GM12878 (cell line): ENCODE data around the gene FAM20B.

Experiments used
- BRCA1 ChIP-seq: IDR thresholded peaks from 2 replicates; pipeline ENCODE4 v1.6.1; 2011; ENCODE audit warnings: low read depth, low read length, improper control_type of control experiment
- CREM ChIP-seq: IDR thresholded peaks from 2 replicates; pipeline ENCODE4 v1.6.1; 2014; ENCODE audit warnings: antibody characterized with exemption, low read depth
- HDAC2 ChIP-seq: fragments of 200-600 bp; sonication (generic); IDR thresholded peaks from 2 replicates; pipeline ENCODE4 v1.6.1; 2017
- JUNB ChIP-seq: IDR thresholded peaks from 2 replicates; pipeline ENCODE4 v1.6.1; 2016; ENCODE audit warnings: antibody characterized with exemption, mild to moderate bottlenecking
- MTA2 ChIP-seq: fragments of 450-650 bp; IDR thresholded peaks from 2 replicates; pipeline ENCODE4 v1.6.1; 2016; ENCODE audit warnings: low read depth, mild to moderate bottlenecking, moderate library complexity
- MXI1 ChIP-seq: fragments of 150-350 bp; IDR thresholded peaks from 2 replicates; pipeline ENCODE4 v1.6.1; 2011; ENCODE audit warnings: low read depth, mild to moderate bottlenecking, inconsistent platforms, low read length, improper control_type of control experiment
- NR2C2 ChIP-seq: IDR thresholded peaks from 2 replicates; pipeline ENCODE4 v1.6.1; 2011; ENCODE audit warnings: borderline replicate concordance, low read depth; ENCODE audit not compliant: control insufficient read depth, insufficient read length
- POLR2AphosphoS5 ChIP-seq: IDR thresholded peaks from 2 replicates; pipeline ENCODE4 v1.6.1; 2011; ENCODE audit warnings: mild to moderate bottlenecking, low read length, inconsistent platforms
- TARDBP ChIP-seq: IDR thresholded peaks from 2 replicates; pipeline ENCODE4 v1.6.1; 2016; ENCODE audit warnings: borderline replicate concordance
- ZNF274 ChIP-seq: IDR thresholded peaks from one replicate; pipeline ENCODE4 v1.8.0; 2011; ENCODE audit not compliant: insufficient read length, insufficient read depth
- ZZZ3 ChIP-seq: IDR thresholded peaks from 2 replicates; pipeline ENCODE4 v1.6.1; 2011; ENCODE audit warnings: low read depth; ENCODE audit not compliant: control insufficient read depth, insufficient read length
- TF ChIP-seq, protein P1 (sequence below): fragments of 450-650 bp; IDR thresholded peaks from 2 replicates; pipeline ENCODE4 v1.6.1; 2014; ENCODE audit warnings: mild to moderate bottlenecking
- TF ChIP-seq, protein P2 (sequence below): IDR thresholded peaks from 2 replicates; pipeline ENCODE4 v1.6.1; 2011; ENCODE audit warnings: borderline replicate concordance, low read depth, mild to moderate bottlenecking, moderate library complexity, low read length; ENCODE audit not compliant: insufficient read depth, poor library complexity, severe bottlenecking
- TF ChIP-seq, protein P3 (sequence below), 3 experiments: IDR thresholded peaks in 2 of 3; conservative IDR thresholded peaks in 1 of 3; 2 replicates each; pipeline ENCODE4 v1.5.1; 2011; ENCODE audit warnings: low read depth in 3 of 3, low read length in 3 of 3, mild to moderate bottlenecking in 3 of 3, control low read depth in 2 of 3, moderate library complexity in 2 of 3, inconsistent platforms in 1 of 3, mixed read lengths in 1 of 3; ENCODE audit not compliant: control insufficient read depth in 2 of 3, insufficient read depth in 1 of 3; ENCODE audit errors: extremely low read depth in 1 of 3

DNA sequence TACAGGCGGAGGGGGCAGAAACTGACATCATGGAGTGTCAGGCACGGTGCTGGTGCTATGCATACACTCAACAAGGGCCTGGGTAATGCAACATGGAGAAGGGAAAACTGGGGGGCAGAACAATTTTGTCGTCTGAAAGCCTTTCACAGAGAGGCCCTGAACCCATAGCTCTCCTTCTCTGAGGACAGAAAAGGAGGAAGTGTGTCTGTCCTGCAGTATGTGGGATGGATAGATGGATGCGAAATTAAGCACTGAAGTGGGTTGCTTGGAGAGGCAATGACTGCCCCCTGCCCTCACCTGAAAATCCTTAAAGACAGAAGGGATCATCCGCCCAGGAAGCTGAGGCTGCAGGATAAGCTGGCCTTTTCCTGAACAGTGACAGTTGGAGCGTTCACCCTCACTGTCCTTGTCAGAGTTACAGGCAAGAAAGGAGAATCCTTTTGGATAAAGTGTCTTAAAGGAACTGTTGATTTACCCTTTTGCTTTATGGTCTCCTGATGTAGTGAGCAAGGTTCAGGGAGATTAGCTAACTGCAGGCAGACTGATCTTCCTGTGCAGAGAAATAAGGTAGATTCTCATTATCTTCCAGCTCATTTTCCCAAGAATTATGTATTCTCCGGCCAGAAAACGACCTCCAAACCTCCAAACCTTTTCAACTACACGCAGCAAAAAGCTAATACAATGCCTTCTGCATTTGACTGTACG, 1.6 kb upstream of the FAM20B start:
- no peak for TF ChIP-seq POLR2AphosphoS5
- TF ChIP-seq JUNB = no peak
- TF ChIP-seq ZNF274 = no peak
- no peak for TF ChIP-seq MTA2
- TF ChIP-seq TARDBP = no peak
- TF ChIP-seq, protein P1, sequence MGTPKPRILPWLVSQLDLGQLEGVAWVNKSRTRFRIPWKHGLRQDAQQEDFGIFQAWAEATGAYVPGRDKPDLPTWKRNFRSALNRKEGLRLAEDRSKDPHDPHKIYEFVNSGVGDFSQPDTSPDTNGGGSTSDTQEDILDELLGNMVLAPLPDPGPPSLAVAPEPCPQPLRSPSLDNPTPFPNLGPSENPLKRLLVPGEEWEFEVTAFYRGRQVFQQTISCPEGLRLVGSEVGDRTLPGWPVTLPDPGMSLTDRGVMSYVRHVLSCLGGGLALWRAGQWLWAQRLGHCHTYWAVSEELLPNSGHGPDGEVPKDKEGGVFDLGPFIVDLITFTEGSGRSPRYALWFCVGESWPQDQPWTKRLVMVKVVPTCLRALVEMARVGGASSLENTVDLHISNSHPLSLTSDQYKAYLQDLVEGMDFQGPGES = no peak
- TF ChIP-seq MXI1 = no peak
- TF ChIP-seq NR2C2 = no peak
- TF ChIP-seq ZZZ3 = no peak
- no peak for TF ChIP-seq CREM
- TF ChIP-seq, protein P2, sequence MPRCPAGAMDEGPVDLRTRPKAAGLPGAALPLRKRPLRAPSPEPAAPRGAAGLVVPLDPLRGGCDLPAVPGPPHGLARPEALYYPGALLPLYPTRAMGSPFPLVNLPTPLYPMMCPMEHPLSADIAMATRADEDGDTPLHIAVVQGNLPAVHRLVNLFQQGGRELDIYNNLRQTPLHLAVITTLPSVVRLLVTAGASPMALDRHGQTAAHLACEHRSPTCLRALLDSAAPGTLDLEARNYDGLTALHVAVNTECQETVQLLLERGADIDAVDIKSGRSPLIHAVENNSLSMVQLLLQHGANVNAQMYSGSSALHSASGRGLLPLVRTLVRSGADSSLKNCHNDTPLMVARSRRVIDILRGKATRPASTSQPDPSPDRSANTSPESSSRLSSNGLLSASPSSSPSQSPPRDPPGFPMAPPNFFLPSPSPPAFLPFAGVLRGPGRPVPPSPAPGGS = no peak
- TF ChIP-seq HDAC2 = no peak
- TF ChIP-seq, protein P3, sequence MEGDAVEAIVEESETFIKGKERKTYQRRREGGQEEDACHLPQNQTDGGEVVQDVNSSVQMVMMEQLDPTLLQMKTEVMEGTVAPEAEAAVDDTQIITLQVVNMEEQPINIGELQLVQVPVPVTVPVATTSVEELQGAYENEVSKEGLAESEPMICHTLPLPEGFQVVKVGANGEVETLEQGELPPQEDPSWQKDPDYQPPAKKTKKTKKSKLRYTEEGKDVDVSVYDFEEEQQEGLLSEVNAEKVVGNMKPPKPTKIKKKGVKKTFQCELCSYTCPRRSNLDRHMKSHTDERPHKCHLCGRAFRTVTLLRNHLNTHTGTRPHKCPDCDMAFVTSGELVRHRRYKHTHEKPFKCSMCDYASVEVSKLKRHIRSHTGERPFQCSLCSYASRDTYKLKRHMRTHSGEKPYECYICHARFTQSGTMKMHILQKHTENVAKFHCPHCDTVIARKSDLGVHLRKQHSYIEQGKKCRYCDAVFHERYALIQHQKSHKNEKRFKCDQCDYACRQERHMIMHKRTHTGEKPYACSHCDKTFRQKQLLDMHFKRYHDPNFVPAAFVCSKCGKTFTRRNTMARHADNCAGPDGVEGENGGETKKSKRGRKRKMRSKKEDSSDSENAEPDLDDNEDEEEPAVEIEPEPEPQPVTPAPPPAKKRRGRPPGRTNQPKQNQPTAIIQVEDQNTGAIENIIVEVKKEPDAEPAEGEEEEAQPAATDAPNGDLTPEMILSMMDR (IDR thresholded peaks at IDR 0.05 in 2 of 3, conservative IDR thresholded peaks at IDR 0.05 in 1 of 3; ENCODE audit: control insufficient read depth in 2 of 3, extremely low read depth in 1 of 3, insufficient read depth in 1 of 3, low read depth in 3 of 3, low read length in 3 of 3) = no peak
- no peak for TF ChIP-seq BRCA1
